NB4 (cell line): Measurements from ENCODE around the gene ACTL7B.

Source experiments
- MAX ChIP-seq: IDR thresholded peaks from 2 replicates; pipeline ENCODE4 v1.6.1; 2011; ENCODE audit warnings: low read depth, low read length
- MYC ChIP-seq: IDR thresholded peaks from 2 replicates; pipeline ENCODE4 v1.6.1; 2011; ENCODE audit warnings: low read depth, low read length
- TF ChIP-seq, protein P1 (sequence below): IDR thresholded peaks from one replicate; pipeline ENCODE4 v1.5.1; 2012; ENCODE audit warnings: low read depth, low read length

DNA sequence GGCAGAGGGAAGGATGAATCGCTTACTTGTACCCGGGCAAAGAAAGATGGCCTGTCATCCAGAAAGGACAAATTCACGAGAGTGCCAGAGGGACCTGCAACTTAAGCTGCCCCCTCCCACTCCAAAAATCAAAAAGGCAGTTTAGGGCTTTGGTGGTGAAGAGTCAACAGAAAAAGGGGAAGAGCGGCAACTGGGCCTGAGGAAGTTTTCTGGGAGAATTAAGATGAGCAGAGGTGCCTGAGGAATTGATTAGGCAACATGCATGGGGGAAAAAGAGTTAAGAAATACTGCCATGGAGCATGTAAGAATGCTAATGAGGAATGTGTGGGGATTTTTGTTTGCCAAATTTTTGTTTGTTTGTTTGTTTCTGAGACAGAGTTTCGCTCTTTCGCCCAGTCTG is 1.8 kb upstream of the ACTL7B start:
- no peak for TF ChIP-seq MAX
- TF ChIP-seq, protein P1, sequence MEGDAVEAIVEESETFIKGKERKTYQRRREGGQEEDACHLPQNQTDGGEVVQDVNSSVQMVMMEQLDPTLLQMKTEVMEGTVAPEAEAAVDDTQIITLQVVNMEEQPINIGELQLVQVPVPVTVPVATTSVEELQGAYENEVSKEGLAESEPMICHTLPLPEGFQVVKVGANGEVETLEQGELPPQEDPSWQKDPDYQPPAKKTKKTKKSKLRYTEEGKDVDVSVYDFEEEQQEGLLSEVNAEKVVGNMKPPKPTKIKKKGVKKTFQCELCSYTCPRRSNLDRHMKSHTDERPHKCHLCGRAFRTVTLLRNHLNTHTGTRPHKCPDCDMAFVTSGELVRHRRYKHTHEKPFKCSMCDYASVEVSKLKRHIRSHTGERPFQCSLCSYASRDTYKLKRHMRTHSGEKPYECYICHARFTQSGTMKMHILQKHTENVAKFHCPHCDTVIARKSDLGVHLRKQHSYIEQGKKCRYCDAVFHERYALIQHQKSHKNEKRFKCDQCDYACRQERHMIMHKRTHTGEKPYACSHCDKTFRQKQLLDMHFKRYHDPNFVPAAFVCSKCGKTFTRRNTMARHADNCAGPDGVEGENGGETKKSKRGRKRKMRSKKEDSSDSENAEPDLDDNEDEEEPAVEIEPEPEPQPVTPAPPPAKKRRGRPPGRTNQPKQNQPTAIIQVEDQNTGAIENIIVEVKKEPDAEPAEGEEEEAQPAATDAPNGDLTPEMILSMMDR: no peak
- no peak for TF ChIP-seq MYC
